ENCODE results near the gene CCL24.

Gene CCL24

GRCh38 chr7:75817116-75817515 is 3.5 kb upstream of the CCL24 start:
- no peaks in the 10 kb centered on the region for H3K27me3 ChIP-seq (ENCODE audit: control insufficient read depth, insufficient read depth, low read length)
- H3K9ac ChIP-seq (ENCODE audit: low read depth, low read length) = no peak overlapping the region
- no peaks in the 10 kb centered on the region for H3K4me1 ChIP-seq (ENCODE audit: control insufficient read depth, insufficient read depth, low read length)
- no peaks in the 10 kb centered on the region for H3K36me3 ChIP-seq (ENCODE audit: control insufficient read depth, insufficient read depth, low read length)
- H3K9me3 ChIP-seq (ENCODE audit: control insufficient read depth, insufficient read depth, low read length) = no peaks in the 10 kb centered on the region
- no peak overlapping the region for H3K4me3 ChIP-seq (ENCODE audit: low read depth, low read length)

DNA sequence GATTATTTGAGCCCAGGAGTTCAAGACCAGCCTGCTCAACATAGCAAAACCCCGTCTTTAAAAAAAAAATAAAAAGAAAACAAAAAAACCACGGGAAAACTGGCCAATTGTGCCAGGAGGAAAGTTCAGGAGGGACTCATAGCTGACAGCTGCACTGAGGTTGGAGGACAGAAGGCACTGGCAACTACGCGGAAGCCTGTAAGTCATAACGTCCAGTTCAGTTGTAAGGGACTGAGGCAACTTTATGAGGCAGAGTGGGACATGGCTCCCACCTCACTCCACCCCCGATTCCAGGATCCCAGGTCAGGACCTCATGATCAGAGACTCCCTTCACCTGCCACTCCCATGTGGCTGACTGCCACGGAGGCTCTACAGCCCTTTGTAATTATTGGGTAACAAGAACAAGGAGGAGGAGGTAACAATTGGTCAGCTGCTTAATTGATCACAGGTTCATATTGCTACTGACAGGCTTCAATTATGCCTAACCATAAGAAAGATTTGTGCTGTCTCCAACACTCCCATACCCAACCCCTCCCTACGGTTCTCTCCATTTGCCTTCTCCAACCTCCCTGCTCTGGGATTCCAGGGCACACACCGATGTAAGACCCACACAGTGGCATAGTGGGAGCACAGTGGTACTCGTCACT is 1.9 kb upstream of the CCL24 start:
- Histone ChIP-seq H3K9ac (ENCODE audit: low read depth, low read length) (no peak overlapping the region), H3K27me3 (ENCODE audit: control insufficient read depth, insufficient read depth, low read length) (no peaks in the 10 kb centered on the region), H3K4me1 (ENCODE audit: control insufficient read depth, insufficient read depth, low read length) (no peaks in the 10 kb centered on the region), H3K9me3 (ENCODE audit: control insufficient read depth, insufficient read depth, low read length) (no peaks in the 10 kb centered on the region), H3K4me3 (ENCODE audit: low read depth, low read length) (no peak overlapping the region), H3K36me3 (ENCODE audit: control insufficient read depth, insufficient read depth, low read length) (no peaks in the 10 kb centered on the region)

DNA sequence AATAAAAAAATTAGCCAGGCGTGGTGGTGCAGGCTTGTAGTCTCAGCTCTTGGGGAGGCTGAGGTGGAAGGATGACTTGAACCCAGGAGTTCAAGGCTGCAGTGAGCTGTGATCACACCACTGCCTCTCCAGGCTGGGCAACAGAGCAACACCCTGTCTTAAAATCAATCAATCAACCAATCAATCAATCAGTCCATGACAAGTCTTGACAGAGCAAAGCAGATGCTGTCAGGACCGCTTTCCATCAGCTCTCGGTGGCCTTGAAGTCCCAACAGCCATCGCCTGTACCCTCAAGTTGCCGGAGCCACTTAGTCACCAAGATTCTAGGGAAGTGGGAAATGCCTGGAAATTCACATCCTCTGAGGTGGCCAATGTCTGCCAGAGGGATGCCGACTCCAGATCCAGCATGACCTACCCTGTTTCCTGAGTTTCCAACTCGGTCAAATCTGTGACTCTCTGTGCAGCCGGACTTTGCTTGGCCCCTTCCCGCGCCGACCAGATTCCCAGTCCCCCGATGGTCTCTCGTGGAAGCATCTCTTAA is 871 bp upstream of the CCL24 start:
- Histone ChIP-seq H3K4me1 (ENCODE audit: control insufficient read depth, insufficient read depth, low read length) (no peaks in the 10 kb centered on the region), H3K4me3 (ENCODE audit: low read depth, low read length) (no peak overlapping the region), H3K9me3 (ENCODE audit: control insufficient read depth, insufficient read depth, low read length) (no peaks in the 10 kb centered on the region), H3K27me3 (ENCODE audit: control insufficient read depth, insufficient read depth, low read length) (no peaks in the 10 kb centered on the region), H3K9ac (ENCODE audit: low read depth, low read length) (no peak overlapping the region), H3K36me3 (ENCODE audit: control insufficient read depth, insufficient read depth, low read length) (no peaks in the 10 kb centered on the region)

GRCh38 chr7:75813084-75813483 is 522 bp downstream of the CCL24 start:
- H3K9ac ChIP-seq (ENCODE audit: low read depth, low read length) = no peak overlapping the region
- peaks cover 2% of the 10 kb centered on the region for H3K4me1 ChIP-seq (ENCODE audit: control insufficient read depth, insufficient read depth, low read length)
- no peaks in the 10 kb centered on the region for H3K27me3 ChIP-seq (ENCODE audit: control insufficient read depth, insufficient read depth, low read length)
- H3K36me3 ChIP-seq (ENCODE audit: control insufficient read depth, insufficient read depth, low read length) = no peaks in the 10 kb centered on the region
- H3K4me3 ChIP-seq (ENCODE audit: low read depth, low read length) = no peak overlapping the region
- no peaks in the 10 kb centered on the region for H3K9me3 ChIP-seq (ENCODE audit: control insufficient read depth, insufficient read depth, low read length)

- no peak overlapping the region for H3K4me3 ChIP-seq (ENCODE audit: low read depth, low read length)
- no peaks in the 10 kb centered on the region for H3K9me3 ChIP-seq (ENCODE audit: control insufficient read depth, insufficient read depth, low read length)
- no peak overlapping the region for H3K9ac ChIP-seq (ENCODE audit: low read depth, low read length)
- no peaks in the 10 kb centered on the region for H3K27me3 ChIP-seq (ENCODE audit: control insufficient read depth, insufficient read depth, low read length)
- peaks cover 2% of the 10 kb centered on the region for H3K4me1 ChIP-seq (ENCODE audit: control insufficient read depth, insufficient read depth, low read length)
- H3K36me3 ChIP-seq (ENCODE audit: control insufficient read depth, insufficient read depth, low read length) = no peaks in the 10 kb centered on the region
Observed at GRCh38 chr7:75811894-75812678, 1.5 kb downstream of the CCL24 start.

DNA sequence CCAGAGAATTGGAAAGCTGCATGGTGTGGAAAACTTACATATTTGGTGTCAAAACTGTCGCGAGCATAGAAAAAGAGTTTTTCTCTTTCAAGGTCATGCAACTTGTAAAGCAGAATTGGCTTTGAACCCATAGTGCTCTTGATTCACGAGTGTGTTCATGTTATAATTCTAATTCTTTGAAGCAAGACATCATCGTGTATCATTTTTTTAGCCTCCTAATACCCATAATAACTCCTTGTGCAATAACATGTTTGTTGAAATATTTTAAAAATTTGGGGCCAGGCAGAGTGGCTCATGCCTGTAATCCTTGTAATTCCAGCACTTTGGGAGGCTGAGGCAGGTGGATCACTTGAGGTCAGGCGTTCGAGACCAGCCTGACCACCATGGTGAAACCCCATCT is 4.2 kb downstream of the CCL24 start:
- no peak overlapping the region for H3K9ac ChIP-seq (ENCODE audit: low read depth, low read length)
- peaks cover 2% of the 10 kb centered on the region for H3K4me1 ChIP-seq (ENCODE audit: control insufficient read depth, insufficient read depth, low read length)
- H3K9me3 ChIP-seq (ENCODE audit: control insufficient read depth, insufficient read depth, low read length) = no peaks in the 10 kb centered on the region
- H3K4me3 ChIP-seq (ENCODE audit: low read depth, low read length) = no peak overlapping the region
- no peaks in the 10 kb centered on the region for H3K36me3 ChIP-seq (ENCODE audit: control insufficient read depth, insufficient read depth, low read length)
- no peaks in the 10 kb centered on the region for H3K27me3 ChIP-seq (ENCODE audit: control insufficient read depth, insufficient read depth, low read length)

DNA sequence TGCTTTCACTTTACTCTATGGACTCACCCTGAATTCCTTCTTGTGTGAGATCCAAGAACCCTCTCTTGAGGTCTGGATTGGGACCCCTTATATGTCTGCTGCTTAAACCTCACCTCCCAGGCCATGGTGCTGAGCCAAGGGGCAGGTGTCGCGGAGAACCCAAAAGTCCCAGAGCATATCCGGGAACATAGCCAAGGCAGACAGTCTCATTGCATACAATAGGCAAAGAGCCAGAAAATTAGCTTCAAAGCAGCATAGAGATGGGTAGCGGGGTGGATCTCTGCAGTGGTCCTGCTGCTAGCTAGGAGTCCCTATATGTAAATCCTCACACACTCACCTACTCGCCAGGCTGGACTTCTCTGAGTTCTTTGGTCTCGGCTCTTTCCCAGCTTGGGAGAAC is 5.5 kb downstream of the CCL24 start:
- no peak overlapping the region for H3K4me3 ChIP-seq (ENCODE audit: low read depth, low read length)
- H3K4me1 ChIP-seq (ENCODE audit: control insufficient read depth, insufficient read depth, low read length) = peaks cover 2% of the 10 kb centered on the region
- H3K9me3 ChIP-seq (ENCODE audit: control insufficient read depth, insufficient read depth, low read length) = no peaks in the 10 kb centered on the region
- H3K27me3 ChIP-seq (ENCODE audit: control insufficient read depth, insufficient read depth, low read length) = no peaks in the 10 kb centered on the region
- H3K36me3 ChIP-seq (ENCODE audit: control insufficient read depth, insufficient read depth, low read length) = no peaks in the 10 kb centered on the region
- no peak overlapping the region for H3K9ac ChIP-seq (ENCODE audit: low read depth, low read length)

GRCh38 chr7:75807452-75807851 is 6.2 kb downstream of the CCL24 start:
- Histone ChIP-seq H3K4me3 (ENCODE audit: low read depth, low read length) (no peak overlapping the region), H3K4me1 (ENCODE audit: control insufficient read depth, insufficient read depth, low read length) (peaks cover 2% of the 10 kb centered on the region), H3K36me3 (ENCODE audit: control insufficient read depth, insufficient read depth, low read length) (no peaks in the 10 kb centered on the region), H3K9me3 (ENCODE audit: control insufficient read depth, insufficient read depth, low read length) (no peaks in the 10 kb centered on the region), H3K27me3 (ENCODE audit: control insufficient read depth, insufficient read depth, low read length) (no peaks in the 10 kb centered on the region), H3K9ac (ENCODE audit: low read depth, low read length) (no peak overlapping the region)

DNA sequence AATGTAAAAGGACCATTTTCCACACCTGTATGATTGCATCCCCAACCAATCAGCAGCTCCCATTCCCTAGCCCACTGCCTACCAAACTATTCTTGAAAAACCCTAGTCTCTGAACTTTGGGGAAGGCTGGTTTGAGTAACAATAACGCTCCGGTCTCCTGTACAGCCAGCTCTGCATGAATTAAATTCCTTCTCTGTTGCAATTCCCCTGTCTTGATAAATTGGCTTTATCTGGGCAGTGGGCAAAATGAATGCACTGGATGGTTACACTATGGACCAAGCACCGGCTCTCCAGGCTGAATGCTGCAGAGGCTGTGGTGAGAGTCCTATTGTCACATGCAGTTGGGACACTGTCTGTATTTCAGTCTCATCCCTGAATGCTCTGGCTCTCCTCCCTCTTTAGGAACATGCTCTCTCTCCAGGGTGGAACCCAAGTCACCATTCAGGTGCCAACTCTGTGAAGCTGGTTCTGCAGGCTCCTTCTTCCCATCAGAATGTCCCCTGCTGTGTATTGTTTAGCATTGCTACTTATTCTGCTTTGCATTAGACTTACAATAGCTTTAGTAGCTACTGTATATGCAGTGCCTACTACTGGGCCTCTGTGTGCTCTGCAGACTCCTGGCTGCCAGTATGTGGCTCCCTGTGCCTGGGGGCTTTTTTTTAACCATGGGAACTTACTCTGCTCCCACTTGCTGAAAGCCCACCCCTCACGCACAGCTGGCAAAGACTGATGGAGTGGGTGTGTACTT is 6.9 kb downstream of the CCL24 start:
- Histone ChIP-seq H3K9me3 (ENCODE audit: control insufficient read depth, insufficient read depth, low read length) (no peaks in the 10 kb centered on the region), H3K27me3 (ENCODE audit: control insufficient read depth, insufficient read depth, low read length) (no peaks in the 10 kb centered on the region), H3K9ac (ENCODE audit: low read depth, low read length) (no peak overlapping the region), H3K4me1 (ENCODE audit: control insufficient read depth, insufficient read depth, low read length) (peaks cover 2% of the 10 kb centered on the region), H3K36me3 (ENCODE audit: control insufficient read depth, insufficient read depth, low read length) (no peaks in the 10 kb centered on the region), H3K4me3 (ENCODE audit: low read depth, low read length) (no peak overlapping the region)

GRCh38 chr7:75804705-75805104 is 8.9 kb downstream of the CCL24 start:
- Histone ChIP-seq H3K9me3 (ENCODE audit: control insufficient read depth, insufficient read depth, low read length) (no peaks in the 10 kb centered on the region), H3K4me1 (ENCODE audit: control insufficient read depth, insufficient read depth, low read length) (peaks cover 2% of the 10 kb centered on the region), H3K9ac (ENCODE audit: low read depth, low read length) (no peak overlapping the region), H3K4me3 (ENCODE audit: low read depth, low read length) (no peak overlapping the region), H3K36me3 (ENCODE audit: control insufficient read depth, insufficient read depth, low read length) (no peaks in the 10 kb centered on the region), H3K27me3 (ENCODE audit: control insufficient read depth, insufficient read depth, low read length) (no peaks in the 10 kb centered on the region)

DNA sequence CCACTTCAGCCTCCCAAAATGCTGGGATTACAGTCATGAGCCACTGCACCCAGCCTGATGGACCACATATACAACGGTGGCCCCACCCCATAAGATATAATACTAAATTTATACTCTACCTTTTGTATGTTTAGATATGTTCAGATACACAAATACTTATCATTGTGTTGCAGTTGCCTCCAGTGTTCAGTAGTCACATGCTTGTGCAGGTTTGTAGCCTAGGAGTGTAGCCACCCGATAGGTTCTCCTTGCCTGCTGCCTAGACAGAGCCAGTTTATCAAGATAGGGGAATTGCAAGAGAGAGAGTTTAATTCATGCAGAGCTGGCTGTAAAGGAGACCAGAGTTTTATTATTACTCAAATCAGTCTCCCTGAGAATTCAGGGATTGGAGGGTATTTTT is 9.6 kb downstream of the CCL24 start:
- H3K36me3 ChIP-seq (ENCODE audit: control insufficient read depth, insufficient read depth, low read length) = no peaks in the 10 kb centered on the region
- H3K27me3 ChIP-seq (ENCODE audit: control insufficient read depth, insufficient read depth, low read length) = no peaks in the 10 kb centered on the region
- no peak overlapping the region for H3K9ac ChIP-seq (ENCODE audit: low read depth, low read length)
- peaks cover 2% of the 10 kb centered on the region for H3K4me1 ChIP-seq (ENCODE audit: control insufficient read depth, insufficient read depth, low read length)
- no peak overlapping the region for H3K4me3 ChIP-seq (ENCODE audit: low read depth, low read length)
- H3K9me3 ChIP-seq (ENCODE audit: control insufficient read depth, insufficient read depth, low read length) = no peaks in the 10 kb centered on the region

DNA sequence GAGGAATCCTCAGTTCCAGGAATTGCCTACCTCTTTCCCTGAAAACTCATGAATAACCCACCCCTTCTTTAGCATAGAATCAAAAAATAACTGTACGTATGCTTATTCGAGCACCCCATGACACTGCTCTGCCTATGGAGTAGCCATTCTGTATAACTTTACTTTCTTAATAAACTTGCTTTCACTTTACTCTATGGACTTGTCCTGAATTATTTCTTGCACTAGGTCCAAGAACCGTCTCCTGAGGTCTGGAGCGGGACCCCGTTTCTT is 11.1 kb downstream of the CCL24 start:
- Histone ChIP-seq H3K36me3 (ENCODE audit: control insufficient read depth, insufficient read depth, low read length) (no peaks in the 10 kb centered on the region), H3K4me3 (ENCODE audit: low read depth, low read length) (no peak overlapping the region), H3K9ac (ENCODE audit: low read depth, low read length) (no peak overlapping the region), H3K4me1 (ENCODE audit: control insufficient read depth, insufficient read depth, low read length) (no peaks in the 10 kb centered on the region), H3K27me3 (ENCODE audit: control insufficient read depth, insufficient read depth, low read length) (no peaks in the 10 kb centered on the region), H3K9me3 (ENCODE audit: control insufficient read depth, insufficient read depth, low read length) (no peaks in the 10 kb centered on the region)
